Naive thymus-derived CD4-positive, alpha-beta T cell (primary cell): ENCODE measurements around the gene CBFA2T2. TPM values are rescaled to one million over a fixed set of nuclear protein-coding genes. Genes with fewer than 3 reads are reported as not detected.
"Not testable (repeated sequence)": the region's sequence is repeated elsewhere in the genome, so short reads cannot be mapped to it uniquely, and the experiment has no call there.

ENCODE experiments used
- ATAC-seq: fragments of 150-1000 bp; cut with Tn5 transposase; 2 replicates; pipeline ENCODE4 v1.10.0; 2021; ENCODE audit warnings: mild to moderate bottlenecking, moderate library complexity
- CTCF ChIA-PET: fragments of 350-600 bp; sonication (Branson Sonifier 250); formaldehyde crosslinking; loops from one replicate; lab custom pipeline; 2021; ENCODE audit warnings: antibody characterized with exemption; lab: Charles Lee
- POLR2A ChIA-PET: fragments of 350-600 bp; sonication (Branson Sonifier 250); formaldehyde crosslinking; loops from one replicate; lab custom pipeline; 2021; ENCODE audit warnings: antibody characterized with exemption, inconsistent platforms; lab: Charles Lee
- DNase-seq, 9 donors: peaks; one replicate each; pipeline versions ENCODE4 v3.0.0 to v3.0.0-alpha.2; 2020 to 2022; ENCODE audit warnings: mixed read lengths in 1 of 9
- H3K27ac ChIP-seq: one replicate; pipeline ENCODE4 v1.7.0; 2013; ENCODE audit warnings: mild to moderate bottlenecking, low read depth, low read length, moderate library complexity
- H3K27me3 ChIP-seq, 2 donors: one replicate each; pipeline ENCODE4 v1.7.0; 2013; ENCODE audit warnings: low read length in 2 of 2, mild to moderate bottlenecking in 2 of 2, moderate library complexity in 2 of 2; ENCODE audit not compliant: control insufficient read depth in 2 of 2, insufficient read depth in 2 of 2
- H3K36me3 ChIP-seq, 3 experiments: 1 replicate in 2 of 3; 2 replicates in 1 of 3; pipeline ENCODE4 v1.7.0; 2013; ENCODE audit warnings: low read length in 3 of 3, mild to moderate bottlenecking in 3 of 3, moderate library complexity in 1 of 3; ENCODE audit not compliant: insufficient read depth in 3 of 3, control insufficient read depth in 2 of 3
- H3K4me1 ChIP-seq, 2 donors: one replicate each; pipeline ENCODE4 v1.7.0; 2013; ENCODE audit warnings: low read length in 2 of 2, mild to moderate bottlenecking in 2 of 2, moderate library complexity in 1 of 2; ENCODE audit not compliant: control insufficient read depth in 2 of 2, insufficient read depth in 2 of 2
- H3K4me3 ChIP-seq: 2 replicates; pipeline ENCODE4 v1.7.0; 2013; ENCODE audit warnings: mild to moderate bottlenecking, low read length
- H3K9me3 ChIP-seq, 3 experiments: 1 replicate in 2 of 3; 2 replicates in 1 of 3; pipeline ENCODE4 v1.7.0; 2013; ENCODE audit warnings: low read length in 3 of 3; ENCODE audit not compliant: control insufficient read depth in 2 of 3
- H3K27ac Mint-ChIP-seq, 9 donors: one replicate each; pipeline ENCODE4 v1.8.0; 2020 to 2022; ENCODE audit warnings: mixed read lengths in 9 of 9, mild to moderate bottlenecking in 8 of 9, moderate library complexity in 5 of 9, inconsistent platforms in 2 of 9
- H3K27me3 Mint-ChIP-seq, 5 donors: one replicate each; pipeline ENCODE4 v1.8.0; 2021 to 2022; ENCODE audit warnings: mixed read lengths in 5 of 5, mild to moderate bottlenecking in 1 of 5
- H3K36me3 Mint-ChIP-seq, 5 donors: one replicate each; pipeline ENCODE4 v1.8.0; 2020 to 2022; ENCODE audit warnings: mixed read lengths in 5 of 5, mild to moderate bottlenecking in 3 of 5, inconsistent platforms in 1 of 5
- H3K4me1 Mint-ChIP-seq, 7 donors: one replicate each; pipeline ENCODE4 v1.8.0; 2020 to 2022; ENCODE audit warnings: mixed read lengths in 7 of 7, mild to moderate bottlenecking in 3 of 7, inconsistent platforms in 1 of 7
- H3K4me3 Mint-ChIP-seq, 10 donors: one replicate each; pipeline ENCODE4 v1.8.0; 2020 to 2022; ENCODE audit warnings: mild to moderate bottlenecking in 10 of 10, mixed read lengths in 10 of 10, moderate library complexity in 6 of 10, inconsistent platforms in 2 of 10
- H3K9me3 Mint-ChIP-seq, 11 donors: one replicate each; pipeline ENCODE4 v1.8.0; 2020 to 2022; ENCODE audit warnings: mixed read lengths in 11 of 11, mild to moderate bottlenecking in 4 of 11, inconsistent platforms in 1 of 11, moderate library complexity in 1 of 11
- intact Hi-C, 2 donors: fragments of 100-400 bp; cut with micrococcal nuclease; formaldehyde crosslinking; loops; one replicate each; pipeline ENCODE4 v1.15.1; 2023
- polyA plus RNA-seq, 2 donors: library from polyadenylated mRNA; unstranded; fragments of 300-500 nt; fragmentation: Illumina TruSeq; gene quantifications; one replicate each; pipeline ENCODE4 v1.2.3, GENCODE V29; 2021
- total RNA-seq, 6 experiments: library from RNA in 5 of 6; stranded (reverse) in 5 of 6; gene quantifications; 1 replicate in 5 of 6; 2 replicates in 1 of 6; pipeline ENCODE4 v1.2.3 and lab custom pipeline; 2021 to 2026

The CBFA2T2 gene
- total and polyA plus RNA-seq, 7 experiments from 2014 or later = 13.5 to 37.8 (median 26.8) TPM

DNA sequence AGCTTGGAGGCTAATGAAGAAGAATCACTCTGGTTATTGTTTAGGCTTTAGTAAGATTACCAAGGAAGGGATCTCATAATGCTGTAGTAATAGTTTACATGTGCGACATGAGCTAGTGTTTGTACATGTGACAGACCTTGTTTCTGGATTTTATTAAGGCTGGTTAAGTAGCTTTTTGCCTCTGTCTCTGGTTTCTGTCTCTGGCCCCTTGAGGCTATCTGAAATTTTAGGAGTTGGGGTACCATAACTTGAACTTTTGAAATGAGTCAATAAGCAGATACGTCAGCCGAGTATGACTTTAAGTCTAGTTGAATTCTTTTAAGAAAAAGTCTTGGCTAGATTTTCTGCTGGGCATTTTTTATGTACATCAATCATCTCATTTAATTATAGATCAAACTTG is 9.5 kb downstream of the CBFA2T2 start:
- Mint-ChIP-seq H3K27ac (no peak overlapping the region), H3K27me3 (no peaks in the 10 kb centered on the region), H3K9me3 (no peaks in the 10 kb centered on the region), H3K4me1 (peaks cover 4 to 53% (median 32%) of the 10 kb centered on the region in 7 donors), H3K36me3 (peaks cover 0 to 10% (median 7%) of the 10 kb centered on the region in 5 donors), H3K4me3 (no peak overlapping the region)
- H3K27ac ChIP-seq = no peak overlapping the region
- CTCF ChIA-PET = no interaction called here
- intact Hi-C loops = no loop called here
- no peaks in the 10 kb centered on the region for H3K36me3 ChIP-seq
- H3K9me3 ChIP-seq = no peaks in the 10 kb centered on the region
- no peak for ATAC-seq
- DNase-seq = no peak
- no peak overlapping the region for H3K4me3 ChIP-seq
- no peaks in the 10 kb centered on the region for H3K27me3 ChIP-seq
- POLR2A ChIA-PET = interaction anchor here (0.7 kb wide), 1 partner anchor 856 kb away, joined by 3 read pairs; no protein-coding TSS in a partner anchor
- H3K4me1 ChIP-seq = no peaks in the 10 kb centered on the region

DNA sequence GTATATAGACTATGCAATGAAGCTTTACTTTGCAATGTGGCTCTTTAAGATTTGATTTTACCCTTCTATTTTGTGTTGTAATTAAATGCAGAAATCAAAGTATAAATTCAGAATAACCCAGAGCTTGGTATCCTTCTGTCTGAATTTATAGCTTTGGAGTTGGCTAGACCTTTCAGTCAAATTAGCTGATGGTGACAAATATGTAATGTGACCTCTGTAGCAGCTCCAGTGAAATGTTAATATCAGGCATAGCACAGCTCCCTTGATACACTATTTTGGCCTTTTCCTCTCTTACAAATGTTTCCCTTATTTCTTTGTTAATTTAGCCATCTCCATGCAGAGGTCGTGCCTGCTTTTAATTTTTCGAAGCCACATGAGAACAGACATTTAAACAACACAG is 11.1 kb downstream of the CBFA2T2 start:
- ChIA-PET CTCF (interaction anchor here (1.6 kb wide), 1 partner anchor 167 kb away, joined by 5 read pairs; no protein-coding TSS in a partner anchor), POLR2A (interaction anchor here (1.3 kb wide), 1 partner anchor 10 kb away, joined by 3 read pairs; no protein-coding TSS in a partner anchor)
- intact Hi-C loops = no loop called here
- no peaks in the 10 kb centered on the region for H3K36me3 ChIP-seq
- DNase-seq = no peak
- H3K4me1 ChIP-seq = no peaks in the 10 kb centered on the region
- no peak for ATAC-seq
- H3K27ac ChIP-seq = no peak overlapping the region
- Mint-ChIP-seq H3K36me3 (peaks cover 0 to 14% (median 7%) of the 10 kb centered on the region in 5 donors), H3K4me1 (peaks cover 5 to 59% (median 34%) of the 10 kb centered on the region in 7 donors), H3K4me3 (no peak overlapping the region), H3K27ac (peak overlapping the region in 1 of 9 donors; percentile 17), H3K9me3 (no peaks in the 10 kb centered on the region), H3K27me3 (no peaks in the 10 kb centered on the region)
- no peak overlapping the region for H3K4me3 ChIP-seq
- no peaks in the 10 kb centered on the region for H3K9me3 ChIP-seq
- H3K27me3 ChIP-seq = no peaks in the 10 kb centered on the region

DNA sequence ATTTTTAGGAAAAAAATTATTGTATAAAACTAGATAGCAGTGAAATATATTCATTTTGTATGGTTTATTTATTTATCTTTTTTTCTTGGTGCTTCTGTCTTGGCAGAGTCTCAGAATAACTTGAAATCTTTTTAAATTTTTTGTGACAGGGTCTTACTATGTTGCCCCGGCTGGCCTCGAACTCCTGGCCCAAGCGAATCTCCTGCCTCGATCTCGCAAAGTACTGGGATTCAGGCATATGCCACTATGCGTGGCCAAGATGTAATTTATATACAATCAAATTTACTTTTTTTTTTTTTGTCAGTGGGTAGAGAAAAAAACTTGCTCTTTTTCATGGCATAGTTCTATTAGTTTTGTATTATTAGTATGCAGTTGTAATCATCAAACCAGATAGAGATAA is 13.7 kb downstream of the CBFA2T2 start:
- no peak for DNase-seq
- H3K27me3 ChIP-seq = no peaks in the 10 kb centered on the region
- Mint-ChIP-seq H3K9me3 (peaks cover 0 to 6% (median 0%) of the 10 kb centered on the region in 11 donors), H3K4me3 (no peak overlapping the region), H3K27ac (no peak overlapping the region), H3K36me3 (peaks cover 4 to 27% (median 16%) of the 10 kb centered on the region in 5 donors), H3K4me1 (peaks cover 10 to 59% (median 43%) of the 10 kb centered on the region in 7 donors), H3K27me3 (no peaks in the 10 kb centered on the region)
- POLR2A ChIA-PET = no interaction called here
- no peak for ATAC-seq
- no peak overlapping the region for H3K27ac ChIP-seq
- H3K36me3 ChIP-seq = no peaks in the 10 kb centered on the region
- H3K4me1 ChIP-seq = no peaks in the 10 kb centered on the region
- intact Hi-C loops = no loop called here
- CTCF ChIA-PET = no interaction called here
- no peaks in the 10 kb centered on the region for H3K9me3 ChIP-seq
- no peak overlapping the region for H3K4me3 ChIP-seq

GRCh38 chr20:33506576-33506975 is 16.7 kb downstream of the CBFA2T2 start:
- no peak overlapping the region for H3K27ac Mint-ChIP-seq
- H3K27me3 Mint-ChIP-seq = no peaks in the 10 kb centered on the region
- CTCF ChIA-PET = no interaction called here
- H3K9me3 ChIP-seq = no peaks in the 10 kb centered on the region
- H3K4me3 ChIP-seq = no peak overlapping the region
- H3K4me3 Mint-ChIP-seq = no peak overlapping the region
- H3K9me3 Mint-ChIP-seq = peaks cover 0 to 15% (median 0%) of the 10 kb centered on the region in 11 donors
- no peak for ATAC-seq
- no peaks in the 10 kb centered on the region for H3K36me3 ChIP-seq
- H3K27ac ChIP-seq = no peak overlapping the region
- intact Hi-C loops = no loop called here
- peaks cover 6 to 46% (median 35%) of the 10 kb centered on the region in 7 donors for H3K4me1 Mint-ChIP-seq
- DNase-seq = no peak
- H3K36me3 Mint-ChIP-seq = peaks cover 4 to 34% (median 29%) of the 10 kb centered on the region in 5 donors
- H3K27me3 ChIP-seq = no peaks in the 10 kb centered on the region
- no peaks in the 10 kb centered on the region for H3K4me1 ChIP-seq
- POLR2A ChIA-PET = interaction anchor here (1.3 kb wide), 1 partner anchor 17 kb away, joined by 3 read pairs; the partner anchor contains the start of gene CBFA2T2

- peaks cover 11 to 50% (median 38%) of the 10 kb centered on the region in 7 donors for H3K4me1 Mint-ChIP-seq
- ATAC-seq (no peak), DNase-seq (no peak)
- Histone ChIP-seq H3K27ac (no peak overlapping the region), H3K4me3 (no peak overlapping the region), H3K4me1 (no peaks in the 10 kb centered on the region), H3K27me3 (no peaks in the 10 kb centered on the region), H3K36me3 (no peaks in the 10 kb centered on the region), H3K9me3 (no peaks in the 10 kb centered on the region)
- H3K4me3 Mint-ChIP-seq = peak overlapping the region in 1 of 10 donors; percentile 10
- no peak overlapping the region for H3K27ac Mint-ChIP-seq
- POLR2A ChIA-PET = interaction anchor here (1.3 kb wide), 1 partner anchor 18 kb away, joined by 3 read pairs; the partner anchor contains the start of gene CBFA2T2
- CTCF ChIA-PET = no interaction called here
- peaks cover 0 to 15% (median 0%) of the 10 kb centered on the region in 11 donors for H3K9me3 Mint-ChIP-seq
- no peaks in the 10 kb centered on the region for H3K27me3 Mint-ChIP-seq
- peaks cover 4 to 38% (median 29%) of the 10 kb centered on the region in 5 donors for H3K36me3 Mint-ChIP-seq
- intact Hi-C loops = no loop called here
Observed at GRCh38 chr20:33507461-33507860, 17.6 kb downstream of the CBFA2T2 start.

- H3K9me3 ChIP-seq, H3K27me3 Mint-ChIP-seq, DNase-seq, H3K27me3 ChIP-seq, CTCF ChIA-PET, intact Hi-C loops, H3K4me1 ChIP-seq, H3K4me3 ChIP-seq, ATAC-seq, H3K27ac ChIP-seq, POLR2A ChIA-PET, H3K4me3 Mint-ChIP-seq, H3K36me3 ChIP-seq: not testable (repeated sequence)
- peaks cover 0 to 15% (median 0%) of the 10 kb centered on the region in 11 donors for H3K9me3 Mint-ChIP-seq
- peaks cover 12 to 53% (median 39%) of the 10 kb centered on the region in 7 donors for H3K4me1 Mint-ChIP-seq
- peak overlapping the region in 1 of 9 donors; percentile 28 for H3K27ac Mint-ChIP-seq
- H3K36me3 Mint-ChIP-seq = peaks cover 4 to 38% (median 29%) of the 10 kb centered on the region in 5 donors
Observed at GRCh38 chr20:33508015-33508414, 18.1 kb downstream of the CBFA2T2 start.

GRCh38 chr20:33509057-33509456 is 19.2 kb downstream of the CBFA2T2 start:
- H3K4me1 ChIP-seq, H3K27me3 Mint-ChIP-seq, H3K36me3 ChIP-seq, H3K27me3 ChIP-seq, CTCF ChIA-PET, DNase-seq, H3K27ac Mint-ChIP-seq, POLR2A ChIA-PET, H3K4me3 Mint-ChIP-seq, ATAC-seq, H3K4me3 ChIP-seq, H3K27ac ChIP-seq, H3K9me3 ChIP-seq, intact Hi-C loops: not testable (repeated sequence)
- Mint-ChIP-seq H3K9me3 (peaks cover 0 to 15% (median 0%) of the 10 kb centered on the region in 11 donors), H3K36me3 (peaks cover 4 to 32% (median 26%) of the 10 kb centered on the region in 5 donors), H3K4me1 (peaks cover 12 to 50% (median 34%) of the 10 kb centered on the region in 7 donors)
